ENCODE measurements around the gene ITLN1.
"Not testable (repeated sequence)": the region's sequence is repeated elsewhere in the genome, so short reads cannot be mapped to it uniquely, and the experiment has no call there.

Gene ITLN1

GRCh38 chr1:160883581-160884513 lies 1.1 kb downstream of the ITLN1 start:
- H3K4me1 ChIP-seq = no peaks in the 10 kb centered on the region
- no peak overlapping the region for H3K4me2 ChIP-seq
- H4K20me1 ChIP-seq = no peaks in the 10 kb centered on the region
- H3K9me3 ChIP-seq = no peaks in the 10 kb centered on the region
- H3K36me3 ChIP-seq = no peaks in the 10 kb centered on the region
- H3K9ac ChIP-seq = no peak overlapping the region
- no peak for TF ChIP-seq Cebpa-rat (IDR thresholded peaks at IDR 0.05)
- no peak overlapping the region for H3K27ac ChIP-seq
- H3K27me3 ChIP-seq = no peaks in the 10 kb centered on the region
- no peak overlapping the region for H3K4me3 ChIP-seq

DNA sequence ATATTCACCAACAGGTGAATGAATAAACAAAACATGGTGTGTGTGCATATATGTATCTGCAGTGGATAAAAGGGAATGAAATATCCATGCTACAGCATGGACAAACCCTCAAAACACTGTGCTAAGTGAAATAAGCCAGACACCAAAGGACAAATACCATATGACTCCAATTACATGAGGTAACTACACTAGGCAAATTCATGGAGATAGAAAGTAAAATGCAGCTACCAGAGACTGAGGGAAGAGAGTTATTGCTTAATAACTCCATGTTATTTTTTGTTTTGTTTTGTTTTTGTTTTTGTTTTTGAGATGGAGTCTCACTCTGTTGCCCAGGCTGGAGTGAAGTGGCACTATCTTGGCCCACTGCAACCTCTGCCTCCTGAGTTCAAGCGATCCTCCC lies 2.4 kb downstream of the ITLN1 start:
- no peaks in the 10 kb centered on the region for H3K4me1 ChIP-seq
- H3K36me3 ChIP-seq = no peaks in the 10 kb centered on the region
- H3K4me3 ChIP-seq = no peak overlapping the region
- no peak overlapping the region for H3K27ac ChIP-seq
- H3K9ac ChIP-seq = no peak overlapping the region
- no peaks in the 10 kb centered on the region for H3K27me3 ChIP-seq
- TF ChIP-seq Cebpa-rat (IDR thresholded peaks at IDR 0.05) = no peak
- H3K4me2 ChIP-seq = no peak overlapping the region
- H3K9me3 ChIP-seq = no peaks in the 10 kb centered on the region
- no peaks in the 10 kb centered on the region for H4K20me1 ChIP-seq

GRCh38 chr1:160881264-160881663 lies 3.7 kb downstream of the ITLN1 start:
- H3K27me3 ChIP-seq, H3K9ac ChIP-seq, H3K4me1 ChIP-seq, H3K9me3 ChIP-seq, H3K4me3 ChIP-seq, H3K36me3 ChIP-seq, H3K27ac ChIP-seq, H3K4me2 ChIP-seq, H4K20me1 ChIP-seq: not testable (repeated sequence)

DNA sequence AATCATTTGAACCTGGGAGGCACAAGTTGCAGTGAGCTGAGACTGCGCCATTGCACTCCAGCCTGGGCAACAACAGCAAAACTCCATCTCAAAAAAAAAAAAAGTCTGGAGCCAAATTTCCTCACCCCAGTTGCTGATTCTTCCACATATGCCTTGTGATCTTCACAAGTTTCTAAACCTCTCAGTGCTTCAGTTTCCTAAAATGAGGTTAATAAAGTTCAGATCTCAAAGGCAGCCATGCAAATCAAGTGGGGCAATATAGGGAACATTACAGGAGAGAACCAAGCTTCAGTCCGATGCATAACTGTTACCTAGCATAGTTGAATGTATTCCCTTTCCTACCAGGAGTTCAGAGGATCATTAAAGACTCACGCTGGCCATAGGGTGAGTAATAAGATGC lies 4.8 kb downstream of the ITLN1 start:
- no peak overlapping the region for H3K9ac ChIP-seq
- no peaks in the 10 kb centered on the region for H3K4me1 ChIP-seq
- no peaks in the 10 kb centered on the region for H3K36me3 ChIP-seq
- H3K27me3 ChIP-seq = no peaks in the 10 kb centered on the region
- no peak for TF ChIP-seq Cebpa-rat (IDR thresholded peaks at IDR 0.05)
- no peaks in the 10 kb centered on the region for H3K9me3 ChIP-seq
- no peak overlapping the region for H3K4me2 ChIP-seq
- no peaks in the 10 kb centered on the region for H4K20me1 ChIP-seq
- H3K4me3 ChIP-seq = no peak overlapping the region
- no peak overlapping the region for H3K27ac ChIP-seq

DNA sequence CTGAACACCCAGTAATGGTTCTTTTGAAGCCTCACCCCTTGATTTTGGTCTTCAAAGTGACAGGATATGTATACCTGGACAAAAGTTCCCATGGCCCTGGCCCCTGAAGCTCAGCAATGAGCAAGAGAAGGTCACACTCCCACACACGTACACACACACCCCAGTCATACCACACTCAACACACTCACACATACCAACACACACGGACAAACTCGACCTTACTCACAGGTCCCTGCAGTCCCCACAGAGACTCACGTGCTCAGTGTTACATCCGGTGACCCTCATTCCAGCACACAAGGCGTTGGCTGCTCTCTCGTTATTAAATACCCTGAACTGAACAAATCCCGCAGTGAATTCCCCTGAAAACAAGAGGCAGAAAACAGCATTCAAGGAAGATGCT lies 5.9 kb downstream of the ITLN1 start:
- TF ChIP-seq Cebpa-rat (IDR thresholded peaks at IDR 0.05) = no peak
- H3K9me3 ChIP-seq = no peaks in the 10 kb centered on the region

DNA sequence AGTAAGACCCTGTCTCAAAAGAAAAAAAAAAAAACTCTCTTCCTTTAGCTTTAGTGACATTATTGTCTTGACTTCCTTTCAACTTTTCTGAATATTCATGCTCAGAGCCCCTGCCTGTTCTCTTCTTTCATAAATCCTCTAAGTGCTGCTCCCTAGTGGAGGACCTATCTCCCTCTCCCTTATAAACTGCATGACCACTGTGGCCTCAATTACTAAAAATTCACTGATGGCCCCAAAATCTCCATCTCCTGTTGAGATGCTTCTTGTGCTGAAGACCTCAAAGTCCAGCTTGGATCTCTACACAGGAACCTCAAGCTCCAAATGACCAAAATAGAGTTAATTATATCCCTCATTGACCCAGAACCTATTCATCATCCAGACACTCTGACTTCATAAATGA lies 7.8 kb downstream of the ITLN1 start:
- H3K36me3 ChIP-seq = no peaks in the 10 kb centered on the region
- no peaks in the 10 kb centered on the region for H4K20me1 ChIP-seq
- H3K27me3 ChIP-seq = no peaks in the 10 kb centered on the region
- H3K4me1 ChIP-seq = no peaks in the 10 kb centered on the region
- no peak for TF ChIP-seq Cebpa-rat (IDR thresholded peaks at IDR 0.05)
- no peak overlapping the region for H3K4me2 ChIP-seq
- H3K9ac ChIP-seq = no peak overlapping the region
- H3K9me3 ChIP-seq = no peaks in the 10 kb centered on the region
- H3K4me3 ChIP-seq = no peak overlapping the region
- H3K27ac ChIP-seq = no peak overlapping the region

More for the DNA sequence above, 5.9 kb downstream of the ITLN1 start:
- no peaks in the 10 kb centered on the region for H3K36me3 ChIP-seq
- H4K20me1 ChIP-seq = no peaks in the 10 kb centered on the region
- H3K27me3 ChIP-seq = no peaks in the 10 kb centered on the region
- no peak overlapping the region for H3K9ac ChIP-seq
- no peak overlapping the region for H3K4me3 ChIP-seq
- no peaks in the 10 kb centered on the region for H3K4me1 ChIP-seq
- H3K4me2 ChIP-seq = no peak overlapping the region
- no peak overlapping the region for H3K27ac ChIP-seq

DNA sequence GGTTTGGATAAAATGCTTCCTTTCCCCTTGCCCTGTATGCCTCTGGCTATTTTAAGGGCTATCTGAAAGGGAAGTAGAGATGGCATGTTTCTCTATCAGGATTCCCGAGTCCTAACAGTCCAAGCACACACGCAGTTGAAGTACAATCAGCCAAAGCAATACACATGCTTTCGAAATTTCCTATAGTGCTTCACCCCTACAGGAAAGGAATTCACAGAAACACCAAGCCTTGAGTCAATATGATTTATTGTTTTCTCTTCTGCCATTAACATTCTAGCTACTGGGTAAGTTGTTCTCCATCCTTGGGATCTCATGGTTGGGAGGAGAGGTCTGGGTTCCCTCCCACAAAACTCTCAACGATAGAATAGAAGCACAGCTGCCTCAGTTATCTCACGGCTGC lies 8.7 kb downstream of the ITLN1 start:
- Histone ChIP-seq H3K36me3 (no peaks in the 10 kb centered on the region), H3K9me3 (no peaks in the 10 kb centered on the region), H3K4me1 (no peaks in the 10 kb centered on the region), H4K20me1 (no peaks in the 10 kb centered on the region), H3K4me2 (no peak overlapping the region), H3K27me3 (no peaks in the 10 kb centered on the region), H3K4me3 (no peak overlapping the region), H3K9ac (no peak overlapping the region), H3K27ac (no peak overlapping the region)
- TF ChIP-seq Cebpa-rat (IDR thresholded peaks at IDR 0.05) = no peak

DNA sequence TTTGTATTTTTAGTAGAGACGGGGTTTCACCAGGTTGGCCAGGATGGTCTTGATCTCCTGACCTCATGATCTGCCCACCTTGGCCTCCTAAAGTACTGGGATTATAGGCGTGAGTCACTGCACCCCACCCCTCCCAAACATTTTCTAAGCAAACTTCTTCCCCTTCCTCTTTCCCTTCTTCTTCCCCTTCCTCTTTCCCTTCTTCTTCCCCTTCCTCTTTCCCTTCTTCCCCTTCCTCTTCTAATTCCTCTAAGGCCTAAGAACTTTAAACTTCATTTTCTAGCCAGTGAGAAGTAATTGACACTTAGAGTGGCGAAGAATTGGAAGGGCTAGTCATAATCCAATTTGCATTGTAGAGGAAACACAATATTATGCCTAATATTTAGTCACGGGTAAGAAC lies 9.4 kb downstream of the ITLN1 start:
- H3K4me3 ChIP-seq, H4K20me1 ChIP-seq, H3K27ac ChIP-seq, H3K4me2 ChIP-seq, H3K9ac ChIP-seq, H3K4me1 ChIP-seq, H3K36me3 ChIP-seq, H3K9me3 ChIP-seq, H3K27me3 ChIP-seq: not testable (repeated sequence)

GRCh38 chr1:160874935-160875334 lies 10.0 kb downstream of the ITLN1 start:
- Histone ChIP-seq H3K27me3 (no peaks in the 10 kb centered on the region), H3K4me1 (no peaks in the 10 kb centered on the region), H3K27ac (no peak overlapping the region), H3K9me3 (no peaks in the 10 kb centered on the region), H3K4me3 (no peak overlapping the region), H3K9ac (no peak overlapping the region), H3K4me2 (no peak overlapping the region), H4K20me1 (no peaks in the 10 kb centered on the region), H3K36me3 (no peaks in the 10 kb centered on the region)
- TF ChIP-seq Cebpa-rat (IDR thresholded peaks at IDR 0.05) = no peak

GRCh38 chr1:160868141-160868540 lies 16.8 kb downstream of the ITLN1 start:
- Histone ChIP-seq H3K27ac (no peak overlapping the region), H3K9me3 (no peaks in the 10 kb centered on the region), H3K9ac (no peak overlapping the region), H3K4me1 (peaks cover 18% of the 10 kb centered on the region), H4K20me1 (no peaks in the 10 kb centered on the region), H3K4me2 (no peak overlapping the region), H3K36me3 (no peaks in the 10 kb centered on the region), H3K27me3 (no peaks in the 10 kb centered on the region), H3K4me3 (no peak overlapping the region)
- no peak for TF ChIP-seq Cebpa-rat (IDR thresholded peaks at IDR 0.05)

DNA sequence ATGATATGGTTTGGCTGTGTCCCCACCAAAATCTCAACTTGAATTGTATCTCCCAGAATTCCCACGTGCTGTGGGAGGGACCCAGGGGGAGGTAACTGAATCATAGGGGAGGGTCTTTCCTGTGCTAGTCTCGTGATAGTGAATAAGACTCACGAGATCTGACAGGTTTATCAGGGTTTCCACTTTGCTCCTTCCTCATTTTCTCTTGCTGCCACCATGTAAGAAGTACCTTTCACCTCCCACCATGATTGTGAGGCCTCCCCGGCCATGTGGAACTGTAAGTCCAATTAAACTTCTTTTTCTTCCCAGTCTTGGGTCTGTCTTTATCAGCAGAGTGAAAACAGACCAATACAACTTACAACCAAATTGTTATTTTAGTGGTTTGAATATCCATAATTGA lies 17.3 kb downstream of the ITLN1 start:
- H4K20me1 ChIP-seq, H3K27me3 ChIP-seq, H3K36me3 ChIP-seq, H3K9ac ChIP-seq, H3K4me2 ChIP-seq, H3K9me3 ChIP-seq, H3K4me3 ChIP-seq, H3K27ac ChIP-seq: not testable (repeated sequence)
- H3K4me1 ChIP-seq = peaks cover 23% of the 10 kb centered on the region
